Prostate gland (tissue), 2 donors: ENCODE results near the gene ZFHX3. TPM values are rescaled to one million over a fixed set of nuclear protein-coding genes. Genes with fewer than 3 reads are reported as not detected.
A peak's percentile ranks its signal among the peaks of the same experiment; 100 is the strongest.

Experiments used
- DNase-seq: peaks from one replicate; pipeline ENCODE4 v3.0.0-alpha.2; 2019; ENCODE audit warnings: low spot score
- H3K27ac ChIP-seq, 2 donors: fragments of 200-600 bp; sonication (generic); 2 replicates each; pipeline ENCODE4 v1.5.1; 2017 to 2019
- H3K27me3 ChIP-seq: fragments of 200-600 bp; sonication (generic); replicated peaks from 2 replicates; pipeline ENCODE4 v1.5.1; 2019; ENCODE audit not compliant: insufficient read depth
- H3K36me3 ChIP-seq, 2 donors: fragments of 200-600 bp; sonication (generic); 1 replicate in 1 of 2; 2 replicates in 1 of 2; pipeline versions ENCODE4 v1.5.1 to v1.8.1; 2017 to 2019
- H3K4me1 ChIP-seq: fragments of 200-600 bp; sonication (generic); replicated peaks from 2 replicates; pipeline ENCODE4 v1.5.1; 2019
- H3K4me3 ChIP-seq, 2 donors: fragments of 200-600 bp; sonication (generic); 2 replicates each; pipeline ENCODE4 v1.5.1; 2017 to 2019
- H3K9me3 ChIP-seq: fragments of 200-600 bp; sonication (generic); 2 replicates; pipeline ENCODE4 v1.5.1; 2017
- CTCF ChIP-seq, 4 experiments: fragments of 200-600 bp in 2 of 4; fragments of 450-650 bp in 2 of 4; sonication (generic) in 2 of 4; IDR thresholded peaks; 1 replicate in 3 of 4; 2 replicates in 1 of 4; pipeline ENCODE4 v1.5.1; 2016 to 2019; ENCODE audit warnings: antibody characterized with exemption in 4 of 4, mild to moderate bottlenecking in 2 of 4, moderate library complexity in 2 of 4
- POLR2A ChIP-seq: fragments of 450-650 bp; IDR thresholded peaks from one replicate; pipeline ENCODE4 v1.6.1; 2016; ENCODE audit warnings: antibody characterized with exemption, mild to moderate bottlenecking
- POLR2AphosphoS5 ChIP-seq: sonication (generic); formaldehyde crosslinking; IDR thresholded peaks from one replicate; pipeline ENCODE4 v1.6.1; 2017; ENCODE audit warnings: antibody characterized with exemption
- WGBS: methylation state at CpG from one replicate; pipeline ENCODE4 v1.1.5; 2018; 5-methylcytosine and 5-hydroxymethylcytosine counted together
- intact Hi-C: fragments of 100-400 bp; cut with DNase I; formaldehyde crosslinking; loops from one replicate; pipeline ENCODE4 v1.14.2; 2022
- total RNA-seq, 2 donors: library from RNA; depleted of rRNA; stranded (reverse); fragments of >200 nt; gene quantifications; one replicate each; pipeline ENCODE4 v1.1.0, GENCODE V29; 2016

ZFHX3 gene
- total RNA-seq, 2 donors from 2014 or later = 51.1 to 53.9 TPM

GRCh38 chr16:73002866-73003265 lies 45.1 kb downstream of the ZFHX3 start:
- peaks cover 12% of the 10 kb centered on the region for H3K4me1 ChIP-seq
- no peak overlapping the region for H3K27ac ChIP-seq
- H3K9me3 ChIP-seq = no peaks in the 10 kb centered on the region
- intact Hi-C loops = no loop called here
- no peaks in the 10 kb centered on the region for H3K36me3 ChIP-seq
- TF ChIP-seq CTCF (IDR thresholded peaks at IDR 0.05) (no peak), POLR2A (no peak), POLR2AphosphoS5 (no peak)
- 83% methylated on average over 2 of the region's 2 CpGs for WGBS
- no peak for DNase-seq
- no peaks in the 10 kb centered on the region for H3K27me3 ChIP-seq
- no peak overlapping the region for H3K4me3 ChIP-seq

GRCh38 chr16:73000907-73001521 lies 46.9 kb downstream of the ZFHX3 start:
- WGBS = 80% methylated on average over 7 of the region's 7 CpGs
- peak overlapping the region; percentile 88 to 95 for H3K27ac ChIP-seq
- no peak for TF ChIP-seq CTCF (IDR thresholded peaks at IDR 0.05)
- no peak for TF ChIP-seq POLR2A
- no peak for TF ChIP-seq POLR2AphosphoS5

GRCh38 chr16:73000020-73000906 lies 47.7 kb downstream of the ZFHX3 start:
- WGBS = 24% methylated on average over 22 of the region's 22 CpGs
- H3K9me3 ChIP-seq = no peaks in the 10 kb centered on the region

More at GRCh38 chr16:73000907-73001521, 46.9 kb downstream of the ZFHX3 start:
- Histone ChIP-seq H3K9me3 (no peaks in the 10 kb centered on the region), H3K4me1 (peaks cover 19% of the 10 kb centered on the region), H3K4me3 (no peak overlapping the region), H3K36me3 (no peaks in the 10 kb centered on the region), H3K27me3 (no peaks in the 10 kb centered on the region)
- intact Hi-C loops = no loop called here
- no peak for DNase-seq

GRCh38 chr16:72999541-73000019 lies 48.3 kb downstream of the ZFHX3 start:
- Histone ChIP-seq H3K27ac (peak overlapping the region; percentile 88 to 95), H3K36me3 (no peaks in the 10 kb centered on the region), H3K4me3 (no peak overlapping the region), H3K4me1 (peaks cover 28% of the 10 kb centered on the region), H3K27me3 (no peaks in the 10 kb centered on the region), H3K9me3 (no peaks in the 10 kb centered on the region)
- DNase-seq = no peak
- TF ChIP-seq CTCF (IDR thresholded peaks at IDR 0.05) (no peak), POLR2A (no peak), POLR2AphosphoS5 (no peak)
- WGBS = 37% methylated on average over 8 of the region's 9 CpGs
- intact Hi-C loops = no loop called here

More at GRCh38 chr16:73000020-73000906, 47.7 kb downstream of the ZFHX3 start:
- peak; percentile 56 for DNase-seq
- intact Hi-C loops = no loop called here
- H3K4me1 ChIP-seq = peaks cover 25% of the 10 kb centered on the region
- H3K36me3 ChIP-seq = no peaks in the 10 kb centered on the region
- no peaks in the 10 kb centered on the region for H3K27me3 ChIP-seq
- TF ChIP-seq POLR2AphosphoS5 (peak; percentile 22), CTCF (IDR thresholded peaks at IDR 0.05) (no peak), POLR2A (no peak)
- H3K4me3 ChIP-seq = no peak overlapping the region
- H3K27ac ChIP-seq = peak overlapping the region; percentile 88 to 95
